Testis (tissue), 2 donors: Measurements from ENCODE around the gene BLM.

Experiments
- POLR2A ChIP-seq: fragments of 450-650 bp; IDR thresholded peaks from one replicate; pipeline ENCODE4 v1.6.1; 2017; ENCODE audit warnings: antibody characterized with exemption, mild to moderate bottlenecking, moderate library complexity
- TF ChIP-seq, protein P1 (sequence below), 3 experiments: fragments of 450-650 bp in 2 of 3; fragments of 200-600 bp in 1 of 3; sonication (generic) in 1 of 3; IDR thresholded peaks; one replicate each; pipeline ENCODE4 v1.5.1; 2016 to 2019; ENCODE audit warnings: antibody characterized with exemption in 3 of 3, mild to moderate bottlenecking in 2 of 3, moderate library complexity in 1 of 3

DNA sequence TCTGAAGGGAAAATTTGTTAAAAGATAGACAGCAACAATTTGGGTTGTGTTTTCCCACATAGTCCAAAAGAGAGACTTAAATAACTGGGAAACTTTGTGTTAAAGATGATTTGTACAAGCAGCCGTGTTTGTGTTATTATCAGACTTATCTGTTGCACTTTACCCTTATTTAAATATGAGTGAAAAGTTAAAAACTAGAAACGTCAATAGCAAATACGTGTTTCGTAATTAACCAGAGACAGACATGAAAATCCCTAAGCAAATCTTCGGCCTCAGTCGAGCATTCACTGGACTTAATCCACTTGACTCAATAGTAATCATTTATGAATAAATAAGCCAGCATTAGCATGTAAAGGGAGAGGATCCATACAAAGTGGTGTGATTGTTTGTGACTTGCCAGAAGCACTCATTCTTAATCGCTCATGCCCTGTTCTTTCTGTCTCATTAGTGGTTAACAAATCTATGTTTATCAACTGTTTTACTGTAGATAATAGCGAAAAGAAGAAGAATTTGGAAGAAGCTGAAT lies 34.2 kb downstream of the BLM start:
- TF ChIP-seq, protein P1, sequence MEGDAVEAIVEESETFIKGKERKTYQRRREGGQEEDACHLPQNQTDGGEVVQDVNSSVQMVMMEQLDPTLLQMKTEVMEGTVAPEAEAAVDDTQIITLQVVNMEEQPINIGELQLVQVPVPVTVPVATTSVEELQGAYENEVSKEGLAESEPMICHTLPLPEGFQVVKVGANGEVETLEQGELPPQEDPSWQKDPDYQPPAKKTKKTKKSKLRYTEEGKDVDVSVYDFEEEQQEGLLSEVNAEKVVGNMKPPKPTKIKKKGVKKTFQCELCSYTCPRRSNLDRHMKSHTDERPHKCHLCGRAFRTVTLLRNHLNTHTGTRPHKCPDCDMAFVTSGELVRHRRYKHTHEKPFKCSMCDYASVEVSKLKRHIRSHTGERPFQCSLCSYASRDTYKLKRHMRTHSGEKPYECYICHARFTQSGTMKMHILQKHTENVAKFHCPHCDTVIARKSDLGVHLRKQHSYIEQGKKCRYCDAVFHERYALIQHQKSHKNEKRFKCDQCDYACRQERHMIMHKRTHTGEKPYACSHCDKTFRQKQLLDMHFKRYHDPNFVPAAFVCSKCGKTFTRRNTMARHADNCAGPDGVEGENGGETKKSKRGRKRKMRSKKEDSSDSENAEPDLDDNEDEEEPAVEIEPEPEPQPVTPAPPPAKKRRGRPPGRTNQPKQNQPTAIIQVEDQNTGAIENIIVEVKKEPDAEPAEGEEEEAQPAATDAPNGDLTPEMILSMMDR (IDR thresholded peaks at IDR 0.05) = no peak
- no peak for TF ChIP-seq POLR2A
